IPS-NIHi7 (cell line): Measurements from ENCODE around the gene TRIOBP.

ENCODE experiments used
- DNase-seq: peaks from one replicate; pipeline ENCODE4 v3.0.0; 2012; ENCODE audit warnings: mixed read lengths; ENCODE audit errors: extremely low spot score

TRIOBP gene

DNA sequence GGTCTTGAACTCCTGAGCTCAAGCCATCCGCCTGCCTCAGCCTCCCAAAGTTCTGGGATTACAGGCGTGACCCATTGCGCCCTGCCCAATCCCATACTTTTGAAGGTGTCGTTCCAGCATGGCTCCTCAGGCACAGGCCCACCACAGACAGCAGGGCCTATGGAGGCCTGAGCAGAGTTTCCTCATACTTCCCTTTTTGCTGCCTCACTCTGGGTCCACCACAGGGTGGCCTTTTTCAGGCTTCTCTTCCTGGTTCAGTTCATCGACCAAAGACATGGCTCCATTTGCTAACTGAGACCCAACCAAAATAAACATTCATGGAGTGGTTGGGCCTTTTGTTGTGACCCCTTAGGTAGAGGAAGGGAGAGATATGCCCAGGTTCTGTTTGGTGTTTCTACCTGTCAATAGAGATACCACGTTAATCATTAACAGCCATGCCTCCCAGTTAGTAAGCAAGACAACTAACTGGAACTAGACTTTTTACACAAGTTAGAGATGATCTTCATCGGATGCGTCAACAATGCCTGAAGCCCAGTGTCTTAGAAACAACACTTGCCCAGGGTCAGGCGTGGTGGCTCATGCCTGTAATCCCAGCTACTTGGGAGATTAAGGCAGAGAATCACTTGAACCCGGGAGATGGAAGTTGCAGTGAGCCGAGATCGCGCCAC is 35.1 kb downstream of the TRIOBP start:
- no peak for DNase-seq

DNA sequence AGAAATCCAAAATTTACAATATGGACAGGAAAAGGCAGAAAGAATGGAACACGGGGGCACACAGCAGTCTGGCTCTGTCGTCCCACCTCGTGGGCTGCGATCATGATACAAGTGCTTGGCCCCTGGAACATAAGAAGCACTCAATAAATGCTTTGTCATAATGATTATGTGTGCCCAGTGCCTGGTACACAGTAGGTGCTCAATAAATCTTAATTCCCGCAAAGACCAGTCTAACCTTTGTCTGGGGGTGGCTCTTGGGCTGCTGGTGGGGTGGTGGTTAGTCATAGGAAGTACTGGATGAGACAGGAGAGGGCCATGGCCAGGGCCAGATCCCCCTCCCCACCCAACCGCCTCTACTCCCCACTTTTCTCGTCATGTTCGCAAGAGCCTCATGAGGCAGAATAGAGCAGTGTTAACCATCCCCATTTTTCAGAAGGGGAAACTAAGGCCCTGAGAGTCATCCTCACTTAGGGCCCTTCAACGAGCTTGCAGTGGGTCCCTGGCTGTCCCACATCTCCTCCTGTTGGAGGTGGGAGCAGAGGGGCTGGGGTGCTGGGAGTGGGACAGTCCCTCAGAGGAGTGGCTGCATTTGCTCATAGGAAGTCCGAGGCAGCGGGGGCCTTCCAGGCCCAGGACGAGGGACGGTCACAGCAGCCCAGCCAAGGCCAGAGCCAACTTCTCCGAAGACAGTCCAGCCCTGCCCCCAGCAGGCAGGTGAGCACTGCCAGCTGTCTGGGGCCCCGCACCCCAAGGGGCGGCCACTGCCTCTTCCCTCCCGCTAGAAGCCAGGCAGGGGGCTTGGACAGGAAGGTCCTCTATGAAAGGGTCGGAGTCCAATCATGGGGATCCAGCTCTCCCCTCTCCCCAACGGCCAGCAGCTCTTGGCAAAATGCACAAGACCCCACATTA is 36.1 kb downstream of the TRIOBP start:
- no peak for DNase-seq

DNA sequence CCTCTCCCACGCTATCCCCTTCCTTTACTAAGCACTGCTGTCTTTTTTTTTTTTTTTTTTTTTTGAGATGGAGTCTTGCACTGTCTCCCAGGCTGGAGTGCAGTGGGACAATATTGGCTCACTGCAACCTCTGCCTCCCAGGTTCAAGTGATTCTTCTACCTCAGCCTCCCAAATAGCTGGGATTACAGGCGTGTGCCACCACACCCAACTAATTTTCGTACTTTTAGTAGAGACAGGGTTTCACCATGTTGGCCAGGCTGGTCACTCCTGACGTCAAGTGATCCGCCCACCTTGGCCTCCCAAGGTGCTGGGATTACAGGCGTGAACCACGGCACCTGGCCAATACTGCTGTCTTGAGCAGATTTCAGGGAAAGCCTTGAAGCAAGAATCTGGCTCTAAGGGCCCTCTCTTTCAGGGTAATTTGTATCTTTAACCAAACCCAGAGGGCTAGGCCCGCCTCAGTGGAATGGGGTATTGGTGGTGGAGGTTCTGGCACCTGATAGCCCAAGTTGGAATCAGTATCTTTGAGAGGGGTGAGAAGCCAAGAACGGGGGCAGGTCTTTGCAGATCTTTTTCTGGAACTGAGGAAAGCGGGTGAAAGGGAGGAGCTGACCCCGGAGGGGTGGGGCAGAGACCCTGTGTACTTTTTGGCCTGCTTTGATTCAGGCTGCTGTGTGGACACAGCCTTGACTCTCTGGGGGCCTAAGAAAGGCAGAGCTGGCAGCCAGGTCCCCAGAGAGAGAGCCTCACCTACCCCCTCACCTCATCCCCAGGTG is 37.0 kb downstream of the TRIOBP start:
- DNase-seq, result no peak

DNA sequence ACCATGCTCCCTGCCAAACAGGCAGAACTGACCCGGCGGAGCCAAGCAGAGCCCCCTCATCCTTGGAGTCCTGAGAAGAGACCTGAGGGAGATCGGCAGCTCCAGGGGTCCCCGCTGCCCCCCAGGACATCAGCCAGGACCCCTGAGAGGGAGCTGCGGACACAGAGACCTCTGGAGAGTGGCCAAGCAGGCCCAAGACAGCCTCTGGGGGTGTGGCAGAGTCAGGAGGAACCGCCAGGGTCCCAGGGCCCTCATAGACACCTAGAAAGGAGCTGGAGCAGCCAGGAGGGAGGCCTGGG is 37.5 kb downstream of the TRIOBP start:
- no peak for DNase-seq

DNA sequence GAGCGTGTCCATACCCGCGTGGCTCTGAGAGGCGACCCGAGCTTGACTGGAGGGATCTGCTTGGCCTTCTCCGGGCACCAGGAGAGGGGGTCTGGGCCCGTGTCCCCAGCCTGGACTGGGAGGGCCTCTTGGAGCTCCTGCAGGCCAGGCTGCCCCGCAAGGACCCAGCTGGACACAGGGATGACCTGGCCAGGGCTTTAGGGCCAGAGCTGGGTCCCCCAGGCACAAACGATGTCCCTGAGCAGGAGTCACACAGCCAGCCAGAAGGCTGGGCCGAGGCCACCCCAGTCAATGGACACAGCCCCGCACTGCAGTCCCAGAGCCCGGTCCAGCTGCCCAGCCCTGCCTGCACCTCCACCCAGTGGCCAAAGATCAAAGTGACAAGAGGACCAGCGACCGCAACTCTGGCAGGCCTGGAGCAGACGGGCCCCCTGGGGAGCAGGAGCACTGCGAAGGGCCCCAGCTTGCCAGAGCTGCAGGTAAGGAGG is 38.2 kb downstream of the TRIOBP start:
- peak; percentile 83 for DNase-seq

DNA sequence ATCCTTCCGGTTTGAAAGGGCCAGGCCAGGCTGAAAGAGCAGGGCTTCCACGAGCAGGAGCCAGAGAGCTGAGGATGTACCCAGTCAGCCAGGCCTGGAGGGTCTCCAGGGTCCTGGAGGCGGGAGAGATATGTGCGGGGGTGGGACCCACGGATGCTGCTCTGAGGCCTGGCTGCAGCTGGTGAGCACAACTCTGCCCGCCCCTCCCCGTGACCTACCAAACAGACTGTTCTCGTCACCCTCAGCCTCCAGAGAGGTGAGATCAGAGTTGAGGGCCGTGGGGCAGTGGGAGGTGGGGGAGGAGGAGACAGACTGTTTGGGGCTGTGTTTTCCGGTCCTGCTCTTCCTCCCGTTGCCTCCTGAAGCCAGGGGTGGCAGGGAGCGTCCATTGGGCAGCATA is 42.2 kb downstream of the TRIOBP start:
- DNase-seq, result no peak

DNA sequence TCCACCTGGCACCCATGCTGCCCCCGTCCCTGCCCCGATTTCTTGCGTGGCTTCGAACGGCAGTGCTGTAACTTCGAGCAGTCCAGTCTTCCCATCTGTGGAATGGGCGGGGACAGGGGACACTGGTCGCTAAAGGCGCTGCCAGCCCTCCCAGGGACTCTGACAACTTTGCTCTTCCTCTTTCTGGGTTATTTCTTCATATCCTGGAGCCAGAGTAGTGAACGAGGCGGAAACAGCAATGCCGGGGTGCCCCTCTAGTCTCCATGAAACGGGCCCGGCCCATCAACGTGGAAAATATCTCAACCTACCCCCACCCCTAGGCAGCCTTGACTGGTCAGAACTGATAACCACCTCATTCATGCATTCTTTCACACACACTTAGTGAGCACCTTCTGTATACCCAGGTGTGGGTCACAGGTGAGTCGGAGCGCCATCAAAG is 42.8 kb downstream of the TRIOBP start:
- no peak for DNase-seq

DNA sequence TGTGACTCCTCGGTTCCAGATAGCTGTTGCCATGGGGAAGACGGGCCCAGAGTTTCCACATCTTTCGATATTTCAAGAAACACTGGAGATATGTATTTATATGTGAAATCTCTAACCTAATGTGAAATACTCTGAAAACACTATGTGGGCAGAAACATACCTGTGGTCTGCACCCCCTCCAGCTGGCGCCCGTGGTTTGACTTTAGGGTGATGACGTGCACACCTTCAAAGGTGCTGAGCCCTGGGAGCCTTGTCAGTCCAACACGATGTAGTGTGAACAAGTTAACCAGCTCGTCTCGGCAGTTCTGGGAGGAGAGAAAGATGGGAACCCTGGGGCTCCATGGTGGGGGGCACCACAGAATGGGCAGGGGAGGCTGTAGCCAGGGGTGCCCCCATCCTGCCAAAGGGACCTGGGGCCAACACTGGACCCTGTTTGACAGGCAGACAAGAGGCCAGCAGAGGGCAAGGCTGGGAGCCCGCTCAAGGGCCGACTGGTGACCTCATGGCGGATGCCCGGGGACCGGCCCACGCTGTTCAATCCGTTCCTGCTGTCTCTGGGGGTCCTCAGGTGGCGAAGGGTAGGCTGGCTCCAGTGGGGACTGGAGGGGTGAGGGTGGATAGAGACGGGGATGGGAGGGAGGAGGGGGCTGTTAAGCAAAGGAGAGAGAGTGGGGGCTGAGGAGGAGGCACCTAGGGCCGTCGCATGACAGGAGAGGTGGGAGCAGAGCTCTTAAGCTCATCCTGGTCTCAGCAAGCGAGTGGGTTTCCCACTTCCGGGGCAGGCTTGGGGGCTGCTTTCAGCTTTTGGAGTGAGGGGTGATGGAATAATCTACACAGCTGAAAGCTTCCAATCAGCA is 43.8 kb downstream of the TRIOBP start:
- no peak for DNase-seq

DNA sequence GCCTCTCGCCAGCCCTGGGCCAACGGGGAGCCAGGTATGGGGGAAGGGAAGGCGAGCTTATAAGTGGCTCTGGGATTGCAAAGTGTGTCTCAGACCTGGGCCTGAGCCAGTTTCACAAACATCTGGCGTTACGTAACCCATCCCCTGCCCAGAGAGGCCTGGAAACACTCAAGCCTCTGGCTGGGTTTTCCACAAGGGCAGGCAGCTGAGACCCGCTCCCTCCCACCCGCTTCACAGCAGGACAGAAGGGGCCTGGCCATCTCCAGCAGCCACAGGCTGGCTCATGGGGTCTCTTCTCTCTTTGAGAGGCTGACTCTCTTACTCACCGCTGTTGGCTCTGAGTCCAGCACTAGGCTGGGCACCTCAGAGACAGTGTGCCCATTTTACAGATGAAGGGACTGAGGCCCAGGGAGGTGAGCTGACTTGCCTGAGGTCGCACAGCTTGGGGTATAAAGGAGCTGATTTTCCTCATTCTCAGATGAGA is 44.5 kb downstream of the TRIOBP start:
- DNase-seq, result peak; percentile 59

DNA sequence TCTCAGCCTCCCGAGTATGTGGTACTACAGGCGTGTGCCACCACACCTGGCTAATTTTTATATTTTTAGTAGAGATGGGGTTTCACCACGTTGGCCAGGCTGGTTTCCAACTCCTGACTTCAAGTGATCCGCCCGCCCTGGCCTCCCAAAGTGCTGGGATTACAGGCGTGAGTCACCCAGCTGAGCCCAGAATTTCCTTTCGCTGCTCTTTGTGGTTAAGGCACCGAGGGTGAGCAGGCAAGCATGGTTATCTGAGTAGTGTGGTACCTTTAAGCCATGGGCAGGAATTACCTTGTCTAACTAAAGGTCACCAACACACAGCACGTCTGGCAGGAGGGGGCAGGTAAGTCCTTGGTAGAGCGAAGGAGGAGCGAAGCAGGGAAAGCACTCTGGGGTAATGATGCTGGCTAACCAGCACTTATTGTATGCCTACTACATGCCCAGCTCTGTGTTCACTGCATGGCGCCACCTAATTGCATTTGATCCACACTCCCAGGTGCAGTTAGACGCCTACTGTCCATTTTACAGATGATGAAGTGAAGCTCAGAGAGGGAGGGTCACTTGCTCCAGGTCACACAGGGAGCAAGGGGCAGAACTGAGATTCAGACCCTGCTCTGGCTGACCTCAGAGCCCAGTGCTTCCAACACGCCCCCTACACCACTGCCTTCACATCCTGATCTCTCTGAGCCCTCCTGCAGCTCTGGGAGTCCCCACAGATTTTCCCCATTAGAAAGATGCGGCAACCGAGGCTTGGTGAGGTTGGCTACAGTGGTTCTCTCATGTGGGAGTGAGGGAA is 45.7 kb downstream of the TRIOBP start:
- no peak for DNase-seq

DNA sequence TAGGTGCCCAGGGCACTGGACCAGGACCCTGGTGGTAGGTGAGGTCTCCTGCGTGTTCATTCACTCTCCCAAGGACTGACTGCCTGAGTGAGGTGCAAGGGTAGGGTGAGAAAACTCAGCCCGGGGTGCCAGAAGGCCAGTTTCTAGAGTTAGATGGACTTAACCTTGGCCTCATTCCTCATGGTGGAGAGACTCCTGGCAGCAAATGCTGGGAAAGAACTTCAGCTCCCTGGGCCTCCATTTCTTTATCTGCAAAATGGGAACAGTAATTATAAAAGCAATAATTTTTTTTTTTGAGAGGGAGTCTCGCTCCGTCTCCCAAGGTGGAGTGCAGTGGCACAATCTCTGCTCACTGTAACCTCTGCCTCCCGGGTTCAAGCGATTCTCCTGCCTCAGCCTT is 47.7 kb downstream of the TRIOBP start:
- DNase-seq, result no peak

DNA sequence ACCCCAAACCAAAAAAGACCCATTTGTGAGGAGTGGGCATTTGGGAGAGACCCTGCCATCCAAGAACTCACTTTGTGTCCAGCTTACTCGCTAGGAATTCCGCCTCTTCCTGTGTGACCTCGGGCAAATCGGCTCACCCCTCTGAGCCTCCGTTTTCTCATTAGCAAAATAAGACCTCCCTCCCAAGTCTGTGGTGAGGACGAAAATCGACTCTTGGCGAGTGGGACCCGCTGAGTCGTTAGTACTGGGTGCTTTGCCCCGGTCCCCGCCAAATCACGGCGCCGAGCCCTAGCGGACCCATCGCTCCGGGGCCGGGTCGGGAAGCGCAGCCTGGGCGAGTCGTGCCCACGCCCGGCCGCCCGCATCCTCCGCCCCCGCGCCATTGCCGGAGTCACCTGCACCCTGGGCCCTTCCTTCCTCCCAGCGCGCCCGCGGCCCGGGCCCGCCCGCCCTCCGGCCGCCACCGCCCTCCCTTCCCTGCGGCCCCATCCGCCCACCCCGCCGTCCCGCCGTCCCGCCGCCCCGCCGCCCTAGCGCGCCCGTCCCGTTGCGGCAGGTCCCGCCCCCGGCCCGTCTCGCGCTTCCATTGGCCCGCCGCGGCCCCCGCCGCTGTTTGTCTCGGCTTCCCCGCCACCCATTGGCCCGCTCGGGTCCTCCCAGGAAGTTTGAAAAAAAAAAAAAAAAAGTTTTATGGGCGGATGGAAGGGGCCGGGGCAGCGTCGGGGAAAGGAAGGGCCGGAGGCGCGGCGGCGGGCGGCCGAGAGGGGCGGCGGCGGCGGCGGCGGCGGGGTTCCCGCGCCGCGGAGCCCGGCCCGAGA is 48.9 kb downstream of the TRIOBP start:
- peak; percentile 94 for DNase-seq

DNA sequence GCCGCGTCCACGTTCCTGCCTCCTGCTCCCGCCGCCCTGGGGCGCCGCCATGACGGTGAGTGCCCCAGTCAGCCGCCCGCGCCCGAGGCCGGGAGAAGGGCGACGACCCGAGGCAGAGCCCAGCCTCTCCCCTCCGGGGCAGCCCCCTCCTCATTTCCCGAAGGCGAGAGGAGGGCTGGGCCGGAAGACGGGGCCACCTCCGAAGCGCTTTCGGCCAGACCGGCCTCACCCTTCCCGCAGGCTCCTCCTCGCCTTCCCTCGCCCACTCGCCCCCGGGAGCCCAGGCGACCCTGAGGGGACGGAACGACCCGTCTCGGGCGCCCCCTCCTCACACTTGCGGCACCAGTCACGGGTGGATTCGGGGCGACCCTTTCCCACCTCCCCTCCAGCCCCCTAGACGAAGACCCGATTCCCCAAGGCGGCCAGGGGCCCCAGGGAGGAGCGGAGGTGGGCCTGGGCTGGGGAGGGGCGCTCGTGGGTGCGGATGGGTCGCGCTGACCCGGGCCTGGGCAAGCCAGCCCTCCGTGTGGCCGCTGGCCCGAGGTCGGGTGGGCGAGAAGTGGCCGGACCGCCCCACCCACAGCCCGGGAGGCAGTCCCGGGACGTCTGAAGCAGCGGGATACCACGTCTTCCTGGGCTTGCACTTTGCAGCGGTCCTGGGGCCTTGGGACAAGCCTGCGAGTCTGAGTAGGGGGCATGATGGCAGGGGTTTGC is 49.7 kb downstream of the TRIOBP start:
- DNase-seq, result peak; percentile 47

DNA sequence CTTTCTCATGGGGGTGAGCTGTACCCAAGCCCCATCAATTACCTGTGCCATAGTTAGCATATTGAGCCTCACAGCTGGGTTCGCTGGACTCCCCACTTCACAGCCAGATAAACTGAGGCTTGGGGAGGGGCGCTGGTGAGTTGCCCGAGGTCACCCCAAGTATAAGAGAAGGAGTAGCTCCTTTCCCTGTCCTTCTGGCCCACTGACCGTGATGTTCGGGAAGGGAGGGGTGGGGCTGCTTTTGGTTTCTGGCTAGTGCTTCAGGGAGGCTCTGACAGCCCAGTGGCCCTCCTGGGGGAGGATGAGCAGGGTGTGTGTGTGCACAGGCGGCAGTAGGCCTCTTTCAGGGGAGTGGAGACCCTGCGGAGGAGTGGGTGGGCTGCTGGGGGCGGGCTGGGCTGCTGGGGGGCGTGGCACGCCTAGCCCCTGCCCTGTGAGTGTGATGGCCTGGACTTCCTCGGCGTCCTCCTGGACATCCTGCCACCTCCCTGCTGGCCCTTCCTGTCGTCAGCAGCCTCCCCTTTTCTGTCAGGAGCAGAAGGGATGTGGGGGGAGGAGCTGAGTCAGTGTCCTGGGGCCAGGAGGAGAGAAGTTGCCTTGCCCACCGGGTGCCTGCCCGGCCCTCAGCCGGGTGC is 50.3 kb downstream of the TRIOBP start:
- DNase-seq, result no peak

DNA sequence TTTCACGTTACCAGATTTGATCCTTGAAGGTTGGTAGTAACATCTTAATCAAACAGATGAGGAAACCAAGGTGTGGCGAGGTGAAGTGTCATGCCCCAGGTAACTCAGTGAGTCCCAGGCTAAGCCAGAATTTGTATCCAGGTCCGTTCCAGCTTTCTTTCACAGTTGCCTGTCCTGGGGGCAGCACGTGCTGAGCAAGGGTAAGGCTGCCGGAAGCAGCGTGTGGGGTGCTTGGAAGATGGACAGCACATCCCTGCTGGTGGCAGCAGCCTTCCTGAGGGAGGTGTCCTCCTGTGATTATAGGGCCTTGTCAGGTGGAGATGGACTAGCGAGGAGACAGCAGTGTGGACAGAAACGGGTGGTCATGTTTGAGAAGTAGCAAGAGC is 50.9 kb downstream of the TRIOBP start:
- no peak for DNase-seq

DNA sequence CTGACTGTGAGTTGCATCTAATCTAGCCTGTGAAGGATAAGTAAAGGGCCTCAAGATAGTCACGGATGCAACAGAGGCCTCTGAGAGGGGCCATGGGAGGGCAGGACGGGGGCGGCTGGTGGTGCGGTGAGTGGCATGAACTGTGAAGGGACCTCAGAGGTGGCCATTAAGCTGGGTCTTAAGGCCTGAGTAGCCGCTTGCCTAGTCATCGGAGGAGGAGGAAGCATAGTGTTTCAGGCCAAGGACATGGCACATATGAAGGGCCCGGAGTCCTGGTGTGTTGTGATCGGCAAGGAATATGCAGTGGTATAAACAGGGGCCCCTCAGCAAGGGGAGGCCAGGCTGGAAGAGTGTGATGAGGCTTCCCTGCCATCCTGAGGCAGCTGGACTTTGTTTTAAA is 51.8 kb downstream of the TRIOBP start:
- DNase-seq, result no peak

DNA sequence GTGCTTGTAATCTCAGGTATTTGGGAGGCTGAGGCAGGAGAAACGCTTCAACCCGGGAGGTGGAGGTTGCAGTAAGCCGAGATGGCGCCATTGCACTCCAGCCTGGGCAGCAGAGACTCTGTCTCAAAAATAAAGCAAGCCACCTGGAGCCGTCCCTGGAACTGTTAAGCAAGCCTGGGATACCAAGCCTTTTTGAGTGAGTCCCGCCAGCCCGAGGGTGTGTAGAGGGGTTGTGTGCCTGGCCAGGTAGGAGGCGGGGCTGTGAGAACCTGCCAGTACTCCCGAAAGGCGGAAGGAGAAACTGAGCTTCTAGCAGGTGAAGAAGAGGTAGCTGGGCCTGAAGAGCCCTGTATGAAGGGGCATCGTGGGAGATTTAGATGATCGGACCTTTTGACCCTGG is 52.4 kb downstream of the TRIOBP start:
- DNase-seq, result no peak

DNA sequence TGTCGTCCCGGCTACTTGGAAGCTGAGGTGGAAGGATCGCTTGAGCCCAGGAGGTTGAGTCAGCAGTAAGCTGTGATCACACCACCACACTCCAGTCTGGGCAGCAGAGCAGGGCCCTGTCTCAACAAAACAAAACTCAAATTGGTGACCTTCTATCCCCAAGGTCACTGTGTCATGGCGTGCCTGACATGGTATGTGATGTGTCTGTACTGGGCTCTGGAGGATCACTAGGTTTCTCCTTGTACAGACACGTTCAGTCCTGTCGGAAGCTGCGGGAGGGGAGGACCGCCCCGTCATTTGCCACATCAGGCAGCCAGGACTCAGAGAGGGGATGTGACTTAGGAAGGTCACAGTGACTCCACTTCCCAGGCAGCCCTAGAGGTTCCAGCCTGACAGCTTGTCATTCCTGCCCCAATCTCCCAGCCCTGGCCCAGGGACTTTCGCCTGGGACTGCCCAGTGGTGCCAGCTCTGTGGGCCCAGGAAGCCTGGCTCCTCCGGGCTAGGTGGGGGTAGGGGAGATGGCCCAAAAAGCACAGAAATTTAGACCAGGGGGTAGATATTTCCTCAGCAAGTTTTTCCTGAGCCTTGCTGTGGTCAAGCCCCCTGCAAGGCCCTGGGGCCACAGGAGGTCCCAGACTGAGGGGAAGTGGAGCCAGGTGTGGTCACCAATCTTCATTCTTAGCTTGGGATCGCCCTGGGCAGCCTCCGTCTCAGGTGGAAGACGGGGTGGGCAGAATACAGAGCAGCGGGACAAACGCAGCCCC is 53.2 kb downstream of the TRIOBP start:
- DNase-seq, result no peak
